Stimulated activated naive CD4-positive, alpha-beta T cell treated with Interleukin-2 at 50 U/mL for 16 hours (primary cell): ENCODE data around the gene RPP25L.

Experiments
- DNase-seq: peaks from one replicate; lab custom pipeline; 2025; lab: John Stamatoyannopoulos, UW

RPP25L gene

DNA sequence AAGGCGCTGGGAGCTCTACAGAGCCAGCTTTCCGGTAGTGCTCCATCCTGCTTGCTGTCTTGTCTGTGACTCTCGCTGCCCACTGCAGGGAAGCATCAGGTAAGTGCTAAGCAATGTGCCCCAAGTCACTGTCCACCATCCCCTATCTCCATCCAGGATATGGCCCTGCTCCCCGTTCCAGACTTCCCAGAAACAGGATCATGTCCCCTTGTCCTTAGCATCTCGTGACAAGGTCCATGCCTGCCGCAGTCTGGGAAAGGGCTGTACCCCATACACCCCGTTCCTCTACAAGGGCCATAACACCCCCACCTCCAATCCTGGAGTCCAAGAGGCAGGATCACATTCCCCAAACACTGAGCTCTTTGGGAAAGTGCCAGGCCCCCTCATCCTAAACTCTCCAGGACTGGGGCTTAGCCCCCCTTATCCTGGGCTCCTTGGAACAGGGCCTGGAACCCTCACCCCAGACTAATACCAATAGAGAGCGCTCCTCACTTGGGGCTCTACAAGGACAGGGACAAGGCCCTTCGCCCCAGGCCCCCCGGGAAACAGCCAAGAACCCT, 566 bp downstream of the RPP25L start:
- no peak for DNase-seq

DNA sequence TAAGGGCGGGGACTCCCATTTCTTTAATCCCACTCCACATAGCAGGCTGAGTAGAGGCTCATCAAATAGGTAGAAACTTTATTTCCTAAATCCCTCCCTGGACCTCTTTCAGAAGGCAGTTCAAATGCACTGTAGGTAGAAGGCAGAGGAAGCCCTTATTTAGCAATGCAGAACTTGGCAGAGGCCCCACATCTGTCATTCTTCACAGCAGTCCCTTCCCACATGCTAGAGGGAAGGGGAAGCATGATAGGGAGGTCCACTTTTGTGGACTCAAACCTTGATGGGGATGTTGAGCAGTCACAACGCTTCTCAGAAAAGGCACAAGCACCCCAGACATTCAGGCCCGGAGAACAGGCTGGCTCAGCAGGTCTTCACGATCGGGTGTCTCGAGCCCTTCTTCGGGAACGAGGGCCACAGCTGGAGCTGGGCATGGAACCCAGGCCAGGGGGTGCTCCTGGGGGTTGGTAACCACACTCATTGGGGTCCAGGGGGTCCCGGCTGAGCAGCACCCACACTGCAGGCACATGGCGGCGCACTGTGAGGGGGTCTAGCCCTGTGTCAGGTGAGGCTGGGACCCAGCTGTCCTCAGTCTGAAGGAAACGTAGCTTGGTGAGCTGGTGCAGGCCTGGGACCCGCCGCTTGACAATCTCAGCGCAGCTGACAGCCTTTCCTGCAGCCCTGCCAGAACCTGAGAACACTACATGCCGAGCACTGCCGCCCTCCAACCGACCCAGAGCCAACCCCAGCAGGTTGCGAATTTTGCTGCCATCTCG, 1.3 kb downstream of the RPP25L start:
- DNase-seq: no peak

GRCh38 chr9:34607331-34607730, 4.6 kb downstream of the RPP25L start:
- DNase-seq: no peak

- no peak for DNase-seq
These were observed 5.0 kb downstream of the RPP25L start for GRCh38 chr9:34606905-34607304.

- no peak for DNase-seq
These were observed 5.7 kb downstream of the RPP25L start for GRCh38 chr9:34606190-34606589.

- DNase-seq: peak; percentile 60
These were observed 8.2 kb downstream of the RPP25L start for GRCh38 chr9:34603610-34604231.

DNA sequence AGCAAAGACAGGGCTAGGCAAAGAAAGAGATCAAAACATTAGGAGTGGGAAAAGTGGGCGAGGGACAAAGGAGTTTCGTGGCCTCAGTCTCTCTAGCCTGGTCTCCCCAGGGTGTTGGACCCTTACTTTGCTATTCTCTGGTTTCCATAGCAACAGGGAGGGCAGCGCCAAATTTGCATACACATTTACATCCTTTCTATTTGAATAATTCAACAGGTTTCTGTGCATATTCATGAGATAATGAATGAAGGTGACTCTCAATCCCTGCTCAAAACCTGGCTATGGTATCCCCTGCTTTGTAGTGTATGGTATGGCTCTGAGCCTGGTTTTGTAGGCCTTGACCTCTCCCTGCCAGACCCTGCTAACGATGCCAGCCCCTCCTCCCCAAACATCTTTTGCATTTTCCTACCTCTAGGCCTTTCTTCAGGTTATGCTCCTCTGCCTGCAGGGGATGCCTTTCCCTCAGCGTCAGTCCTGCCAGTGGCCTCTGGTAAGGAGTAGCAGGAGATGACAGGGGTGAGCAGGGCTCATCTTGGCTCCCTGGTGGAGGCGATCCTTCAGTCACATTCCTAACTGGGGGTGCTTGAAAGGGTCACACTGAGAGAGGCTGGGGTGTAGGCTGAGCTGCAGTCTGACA, 9.8 kb downstream of the RPP25L start:
- DNase-seq: no peak

DNA sequence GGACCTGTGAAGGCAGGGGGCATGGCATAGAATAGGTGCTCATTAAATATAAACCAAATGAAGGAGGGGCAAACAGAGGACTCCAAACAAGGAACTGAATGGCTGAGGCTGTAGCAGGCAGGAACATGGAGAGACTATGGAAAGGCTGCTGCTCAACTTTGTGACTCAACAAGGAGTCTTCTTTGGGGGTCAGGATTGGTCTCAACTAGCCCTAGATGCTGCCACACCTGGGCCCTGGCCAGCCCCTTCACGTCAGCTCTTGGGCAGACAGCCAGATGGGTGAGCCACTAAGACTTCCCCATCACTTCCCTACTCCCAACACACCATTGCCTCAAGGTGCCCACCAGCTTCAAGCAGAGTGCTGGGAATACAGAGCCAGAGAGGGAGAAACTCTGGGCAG, 11.0 kb downstream of the RPP25L start:
- no peak for DNase-seq

- DNase-seq: no peak
These were observed 12.4 kb downstream of the RPP25L start for GRCh38 chr9:34599546-34599945.

DNA sequence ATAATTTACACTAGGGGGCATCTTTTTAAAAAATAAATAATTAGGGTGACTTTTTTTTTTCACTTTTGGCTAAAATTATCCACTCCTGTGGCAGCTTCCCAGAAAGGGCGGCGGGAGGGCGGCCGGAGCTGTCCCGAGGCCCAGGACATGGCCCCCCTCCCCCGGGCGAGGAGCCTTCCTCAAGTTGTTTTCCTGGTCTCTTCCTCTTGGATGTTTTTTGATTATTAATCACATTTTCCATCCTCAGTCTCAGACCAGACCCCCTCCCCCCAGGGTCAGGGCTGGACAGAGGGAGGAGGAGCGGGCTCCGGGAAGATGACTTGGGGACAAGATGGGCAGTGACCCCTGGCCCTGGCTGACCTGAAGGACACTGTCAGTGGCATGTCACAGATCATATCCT, 17.7 kb downstream of the RPP25L start:
- no peak for DNase-seq

DNA sequence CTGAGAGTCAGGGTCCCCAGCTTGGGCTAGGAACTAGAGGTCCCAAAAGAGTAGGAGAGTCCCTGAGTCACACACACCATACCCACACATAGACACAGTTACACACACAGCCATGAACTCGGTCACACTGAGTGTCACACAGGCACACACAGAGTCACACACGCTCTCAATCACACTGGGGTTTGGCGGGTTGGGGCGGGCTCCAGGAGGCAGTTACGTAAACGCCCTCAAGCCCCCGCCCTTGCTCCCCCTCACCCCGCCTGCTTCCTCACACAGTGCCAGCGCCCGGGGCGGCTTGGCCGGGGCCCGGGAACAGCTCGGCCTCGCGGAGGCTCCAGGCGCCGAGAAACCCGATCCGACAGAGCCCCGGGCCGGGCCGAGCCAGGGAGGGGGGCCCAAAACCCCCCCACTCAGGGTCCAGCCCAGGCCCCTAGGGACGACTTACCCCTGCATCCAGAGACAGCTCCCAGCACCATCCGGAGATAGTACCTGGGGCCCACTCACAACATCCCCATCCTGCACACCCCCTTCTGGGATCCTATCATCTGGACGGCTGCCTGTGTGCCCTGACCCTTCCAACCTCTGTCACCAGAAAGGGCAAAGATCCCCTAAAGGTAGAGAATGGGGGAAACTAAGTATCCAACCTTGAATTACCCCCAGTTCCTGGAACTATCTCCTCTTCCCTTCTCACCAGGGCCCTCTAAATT, 18.8 kb downstream of the RPP25L start:
- DNase-seq: no peak

DNA sequence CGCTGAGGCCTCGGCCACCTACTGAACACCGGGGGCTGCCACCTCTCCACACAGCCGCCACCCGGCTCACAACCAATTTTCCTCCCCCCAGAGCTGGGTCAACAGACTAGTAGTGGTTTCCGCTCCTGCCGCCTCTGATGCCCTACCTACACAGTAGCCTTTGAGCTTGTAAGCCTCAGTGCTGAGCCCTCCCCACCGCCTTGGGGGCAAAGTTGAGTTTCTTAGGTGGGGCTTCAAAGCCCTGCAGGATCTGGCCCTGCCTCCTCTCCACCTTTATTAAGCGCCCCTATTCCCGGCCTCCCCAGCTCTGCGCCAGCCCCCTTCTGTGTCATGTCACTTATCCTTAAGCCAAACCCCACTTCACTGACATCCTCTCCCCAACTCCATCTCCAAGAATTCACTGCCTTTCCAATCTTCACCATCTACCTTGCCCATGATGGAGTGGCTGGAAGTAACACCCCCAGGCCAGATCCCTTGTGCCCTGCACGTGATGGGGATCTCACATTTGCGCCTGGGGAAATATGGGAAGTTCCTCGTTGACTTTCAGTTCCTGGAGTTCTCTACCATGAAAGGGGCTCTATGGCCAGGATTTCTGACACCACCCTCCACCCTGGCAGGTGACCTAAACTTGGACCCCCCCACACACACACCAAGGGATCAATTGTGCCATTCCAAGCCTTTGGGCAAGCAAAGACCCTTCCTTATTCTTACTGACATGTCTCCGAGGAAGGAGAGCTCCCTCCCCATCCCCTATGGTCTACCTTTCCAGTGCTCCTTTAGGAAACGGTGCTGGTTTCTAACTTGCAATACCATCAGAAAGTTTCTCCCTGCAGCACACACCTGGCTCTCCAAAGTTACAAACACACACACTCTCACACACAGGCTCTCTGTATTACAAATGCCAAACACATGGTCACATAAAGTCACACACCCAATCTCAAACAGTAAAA, 19.7 kb downstream of the RPP25L start:
- no peak for DNase-seq

DNA sequence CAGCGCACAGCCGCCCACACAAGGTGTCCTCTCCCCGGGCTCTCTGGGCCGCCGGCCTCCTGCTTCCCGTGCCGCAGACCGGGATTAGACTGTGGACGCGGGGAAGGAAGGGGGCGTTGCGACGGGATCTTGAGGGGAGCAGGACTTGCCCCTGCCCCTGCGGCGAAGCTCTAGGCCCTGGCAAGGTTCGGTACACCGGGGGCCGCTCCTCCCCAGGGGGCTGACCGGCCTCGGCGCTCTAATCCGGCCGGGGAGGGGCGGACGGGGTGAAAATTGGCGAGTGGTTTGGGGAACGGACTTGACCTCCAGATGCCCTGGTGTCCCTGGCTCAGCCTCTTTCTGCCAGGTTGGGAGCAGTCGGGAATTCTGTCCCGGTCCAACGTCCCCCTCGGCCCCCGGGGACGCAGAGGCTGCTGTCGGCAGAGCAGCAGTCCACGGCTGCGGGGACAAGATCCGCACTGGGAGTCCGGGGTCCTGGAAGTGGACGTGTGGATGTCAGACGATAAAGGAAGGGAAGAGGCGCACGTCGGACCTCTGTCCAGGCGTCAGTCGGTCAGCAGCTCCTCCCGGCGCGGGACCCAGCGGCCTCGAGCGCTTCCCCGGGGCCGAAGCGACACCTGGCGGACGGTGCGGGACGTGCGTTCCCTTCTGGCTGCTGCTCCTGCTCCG, 20.5 kb downstream of the RPP25L start:
- DNase-seq: peak; percentile 76

GRCh38 chr9:34590381-34591247, 21.3 kb downstream of the RPP25L start:
- no peak for DNase-seq

DNA sequence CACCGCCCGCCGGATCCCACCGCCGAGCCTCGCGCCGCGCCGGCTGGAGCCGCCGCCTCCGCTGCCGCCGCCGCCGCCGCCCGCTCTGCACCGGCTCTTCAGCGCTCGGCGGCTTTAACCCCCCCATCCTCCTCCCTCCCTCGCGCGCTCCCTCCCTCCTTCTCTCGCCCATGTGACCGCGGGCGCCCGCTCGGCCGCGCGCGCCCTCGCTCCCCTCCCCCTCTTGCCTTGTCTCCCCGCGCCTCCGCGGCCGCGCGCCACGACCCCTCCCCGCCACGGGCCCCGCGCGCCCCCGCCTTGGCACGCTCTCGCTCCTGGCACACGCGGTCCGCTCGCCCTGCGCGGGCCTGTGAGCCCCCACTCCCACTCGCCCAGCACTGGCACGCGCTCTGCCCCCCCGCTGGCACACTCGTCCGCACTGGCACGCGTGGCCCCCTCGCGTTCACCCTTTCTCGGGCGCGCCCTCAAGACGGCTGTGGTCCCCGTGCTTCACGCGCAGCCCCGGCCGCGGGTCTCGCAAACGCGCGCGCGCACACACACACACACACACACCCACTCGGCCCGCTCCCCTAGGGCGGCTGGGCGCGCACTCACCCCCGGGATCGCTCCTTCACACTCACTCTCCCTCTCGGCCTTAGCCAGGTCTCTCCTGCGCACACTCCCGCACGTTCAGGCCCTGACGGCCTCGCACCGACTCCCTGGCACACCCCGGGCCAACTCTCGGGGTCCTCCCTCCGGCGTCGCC, 22.1 kb downstream of the RPP25L start, which contains the start of gene CNTFR:
CNTFR (minus strand) TSS at position 89 of the 745 bp plus-strand sequence. CDS start 20,743 bp downstream, outside the sequence.
- DNase-seq: no peak

DNA sequence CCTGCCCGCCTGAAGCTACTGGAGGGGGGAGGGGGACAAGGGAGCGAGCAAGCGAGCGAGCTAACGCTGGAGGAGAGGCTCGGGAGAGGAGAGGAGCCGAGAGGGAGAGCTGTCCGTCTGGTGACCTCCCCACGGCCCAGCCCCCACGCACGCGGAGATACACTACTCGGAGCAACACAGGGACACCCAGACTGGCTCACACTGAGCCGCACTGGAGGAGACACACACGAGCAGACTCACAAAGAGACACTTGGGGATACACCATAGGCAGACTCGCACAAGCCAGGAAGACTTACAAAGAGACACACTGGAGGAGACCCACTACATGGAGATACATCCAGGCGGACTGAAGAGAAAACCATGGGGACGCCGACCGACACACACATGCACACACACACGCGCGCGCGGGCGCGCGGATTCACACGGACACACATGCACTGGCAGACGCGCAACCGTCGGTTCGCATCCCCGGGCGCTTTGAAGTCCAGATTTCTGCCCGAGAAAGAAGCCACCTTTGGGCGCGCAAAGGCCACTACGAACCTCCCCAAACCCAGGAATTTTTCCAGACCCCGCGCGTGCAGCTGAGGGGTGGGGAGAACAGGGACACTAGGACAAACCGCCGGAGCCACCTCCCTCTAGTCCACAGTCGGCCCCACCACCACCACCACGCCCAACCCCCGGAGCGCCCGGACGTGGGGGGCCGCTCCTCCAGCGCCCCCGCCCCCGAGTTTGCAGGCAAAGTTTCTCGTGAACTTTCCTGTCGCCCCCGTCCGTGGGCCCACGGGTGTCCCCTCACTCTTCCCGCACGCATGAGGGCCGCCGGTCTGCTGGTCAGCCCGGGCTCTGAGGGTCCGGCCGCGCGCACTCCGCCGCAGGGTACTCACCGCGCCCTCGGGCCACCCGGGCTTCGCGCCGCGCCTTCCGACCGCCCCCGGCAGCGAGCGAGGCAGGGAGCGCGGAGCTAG, 22.9 kb downstream of the RPP25L start:
- no peak for DNase-seq

GRCh38 chr9:34587271-34587670, 24.6 kb downstream of the RPP25L start:
- DNase-seq: no peak
